GM19193 (cell line): ENCODE measurements around the gene DDX59.

Source experiments
- POLR2A ChIP-seq: IDR thresholded peaks from 4 replicates; pipeline ENCODE4 v1.6.1; 2011; ENCODE audit not compliant: insufficient read depth, insufficient read length; ENCODE audit errors: extremely low read depth

DDX59 gene

GRCh38 chr1:200674838-200675587 is 5.3 kb upstream of the DDX59 start:
- no peak for TF ChIP-seq POLR2A

GRCh38 chr1:200673952-200674823 is 4.5 kb upstream of the DDX59 start:
- TF ChIP-seq POLR2A: no peak

GRCh38 chr1:200671235-200671786 is 1.6 kb upstream of the DDX59 start:
- TF ChIP-seq POLR2A: no peak

GRCh38 chr1:200670242-200671118 is 773 bp upstream of the DDX59 start:
- no peak for TF ChIP-seq POLR2A

GRCh38 chr1:200668514-200669313 is 993 bp downstream of the DDX59 start:
- TF ChIP-seq POLR2A: no peak

- no peak for TF ChIP-seq POLR2A
Observed at GRCh38 chr1:200666309-200666708, 3.4 kb downstream of the DDX59 start.

GRCh38 chr1:200665861-200666260 is 3.8 kb downstream of the DDX59 start:
- TF ChIP-seq POLR2A: no peak

- no peak for TF ChIP-seq POLR2A
Observed at GRCh38 chr1:200660719-200661118, 9.0 kb downstream of the DDX59 start.

- no peak for TF ChIP-seq POLR2A
Observed at GRCh38 chr1:200659269-200659668, 10.4 kb downstream of the DDX59 start.

- TF ChIP-seq POLR2A: no peak
Observed at GRCh38 chr1:200658037-200658818, 11.5 kb downstream of the DDX59 start.

GRCh38 chr1:200654660-200655059 is 15.0 kb downstream of the DDX59 start:
- no peak for TF ChIP-seq POLR2A

- TF ChIP-seq POLR2A: no peak
Observed at GRCh38 chr1:200653022-200653462, 16.7 kb downstream of the DDX59 start.

- TF ChIP-seq POLR2A: no peak
Observed at GRCh38 chr1:200652378-200652777, 17.3 kb downstream of the DDX59 start.
